GM23338 (cell line): ENCODE results near the gene CALM1. TPM values are rescaled to one million over a fixed set of nuclear protein-coding genes. Genes with fewer than 3 reads are reported as not detected.

Experiments used
- ATAC-seq: fragments of 200-7000 bp; cut with Tn5 transposase; 3 replicates; pipeline ENCODE4 v1.9.1; 2020
- DNase-seq: peaks from one replicate; pipeline ENCODE4 v3.0.0-alpha.2; 2015; ENCODE audit warnings: low spot score
- H2AFZ ChIP-seq: fragments of 200-600 bp; sonication (generic); 2 replicates; pipeline ENCODE4 v1.8.0; 2016; ENCODE audit warnings: antibody characterized with exemption, mild to moderate bottlenecking, moderate library complexity
- H3F3A ChIP-seq: fragments of 200-600 bp; sonication (generic); replicated peaks from 2 replicates; pipeline ENCODE4 v1.8.0; 2017; ENCODE audit warnings: antibody characterized with exemption, mixed run types, low read depth
- H3K27ac ChIP-seq: fragments of 200-600 bp; sonication (generic); 2 replicates; pipeline ENCODE4 v1.6.1; 2016; ENCODE audit warnings: low read depth
- H3K27me3 ChIP-seq: fragments of 200-600 bp; sonication (generic); 2 replicates; pipeline ENCODE4 v1.8.0; 2016; ENCODE audit warnings: mild to moderate bottlenecking, mixed run types, moderate library complexity; ENCODE audit not compliant: insufficient read depth
- H3K36me3 ChIP-seq: fragments of 200-600 bp; sonication (generic); 2 replicates; pipeline ENCODE4 v1.8.0; 2016; ENCODE audit warnings: mild to moderate bottlenecking; ENCODE audit not compliant: insufficient read depth
- H3K4me1 ChIP-seq: fragments of 200-600 bp; sonication (generic); 2 replicates; pipeline ENCODE4 v1.8.0; 2016; ENCODE audit warnings: mild to moderate bottlenecking, moderate library complexity; ENCODE audit not compliant: insufficient read depth
- H3K4me2 ChIP-seq: fragments of 200-600 bp; sonication (generic); 2 replicates; pipeline ENCODE4 v1.7.1; 2017; ENCODE audit warnings: mixed run types
- H3K4me3 ChIP-seq: fragments of 200-600 bp; sonication (generic); 2 replicates; pipeline ENCODE4 v1.6.1; 2016; ENCODE audit warnings: mixed run types
- H3K79me2 ChIP-seq: fragments of 200-600 bp; sonication (generic); replicated peaks from 2 replicates; pipeline ENCODE4 v1.8.0; 2017; ENCODE audit warnings: mild to moderate bottlenecking; ENCODE audit not compliant: insufficient read depth
- H3K9me2 ChIP-seq: fragments of 200-600 bp; sonication (generic); 2 replicates; pipeline ENCODE4 v1.8.0; 2017; ENCODE audit not compliant: insufficient read depth
- H4K20me1 ChIP-seq: fragments of 200-600 bp; sonication (generic); replicated peaks from 2 replicates; pipeline ENCODE4 v1.8.0; 2017; ENCODE audit warnings: mild to moderate bottlenecking; ENCODE audit not compliant: insufficient read depth
- H3K27ac Mint-ChIP-seq: 2 replicates; pipeline ENCODE4 v1.8.0; 2020; ENCODE audit warnings: inconsistent platforms, mild to moderate bottlenecking, moderate library complexity, mixed read lengths
- H3K27me3 Mint-ChIP-seq: 3 replicates; pipeline ENCODE4 v1.8.0; 2022; ENCODE audit warnings: low read depth, mild to moderate bottlenecking, moderate library complexity, mixed read lengths, inconsistent platforms; ENCODE audit not compliant: insufficient read depth, poor library complexity
- H3K36me3 Mint-ChIP-seq: 3 replicates; pipeline ENCODE4 v1.8.0; 2021; ENCODE audit warnings: low read depth, mild to moderate bottlenecking, inconsistent platforms, moderate library complexity, mixed read lengths
- H3K4me1 Mint-ChIP-seq: 3 replicates; pipeline ENCODE4 v1.8.0; 2020; ENCODE audit warnings: mild to moderate bottlenecking, inconsistent platforms, mixed read lengths
- H3K4me3 Mint-ChIP-seq: 3 replicates; pipeline ENCODE4 v1.8.0; 2021; ENCODE audit warnings: moderate library complexity, mild to moderate bottlenecking, inconsistent platforms, mixed read lengths
- H3K9me3 Mint-ChIP-seq: 3 replicates; pipeline ENCODE4 v1.8.0; 2020; ENCODE audit warnings: moderate library complexity, mild to moderate bottlenecking, inconsistent platforms, mixed read lengths
- CREB1 ChIP-seq: fragments of 250-450 bp; sonication (Bioruptor Pico); IDR thresholded peaks from 2 replicates; pipeline ENCODE4 v1.5.0; 2020; ENCODE audit warnings: low read depth, mild to moderate bottlenecking, moderate library complexity
- ETS1 ChIP-seq: IDR thresholded peaks from 2 replicates; pipeline ENCODE4 v1.6.1; 2016; ENCODE audit warnings: antibody characterized with exemption
- EZH2 ChIP-seq: fragments of 200-600 bp; sonication (generic); IDR thresholded peaks from one replicate; pipeline ENCODE4 v1.8.0; 2017; ENCODE audit warnings: antibody characterized with exemption, mild to moderate bottlenecking, low read depth; ENCODE audit not compliant: unreplicated experiment
- EZH2phosphoT487 ChIP-seq: fragments of 200-600 bp; sonication (generic); IDR thresholded peaks from one replicate; pipeline ENCODE4 v1.8.1; 2018; ENCODE audit warnings: antibody characterized with exemption; ENCODE audit not compliant: unreplicated experiment
- JUNB ChIP-seq: IDR thresholded peaks from one replicate; pipeline ENCODE4 v1.6.1; 2016; ENCODE audit warnings: antibody characterized with exemption; ENCODE audit not compliant: unreplicated experiment
- NANOG ChIP-seq: IDR thresholded peaks from 2 replicates; pipeline ENCODE4 v1.6.1; 2016; ENCODE audit warnings: antibody characterized with exemption, borderline replicate concordance
- POLR2AphosphoS5 ChIP-seq: IDR thresholded peaks from 2 replicates; pipeline ENCODE4 v1.6.1; 2016; ENCODE audit warnings: antibody characterized with exemption, low read depth
- STAT1 ChIP-seq: IDR thresholded peaks from one replicate; pipeline ENCODE4 v1.6.1; 2016; ENCODE audit warnings: antibody characterized with exemption; ENCODE audit not compliant: unreplicated experiment
- ZNF114 ChIP-seq: fragments of 250-450 bp; sonication (Bioruptor Pico); IDR thresholded peaks from 2 replicates; pipeline ENCODE4 v1.5.0; 2020; ENCODE audit warnings: mild to moderate bottlenecking, moderate library complexity
- ZNF331 ChIP-seq: fragments of 250-450 bp; sonication (Bioruptor Pico); IDR thresholded peaks from 2 replicates; pipeline ENCODE4 v1.5.0; 2020; ENCODE audit warnings: low read depth, mild to moderate bottlenecking, moderate library complexity
- polyA plus RNA-seq: library from polyadenylated mRNA; unstranded; fragments of >200 nt; fragmentation: Nextera tagmentation; extraction: Ambion mirVana; gene quantifications from 2 replicates; pipeline ENCODE4 v1.2.1, GENCODE V29; 2016
- total RNA-seq: library from RNA; depleted of rRNA; stranded (reverse); fragments of >200 nt; shearing (Covaris generic); gene quantifications from 2 replicates; pipeline ENCODE4 v1.2.3, GENCODE V29; 2014
- TF ChIP-seq, protein P1 (sequence below): IDR thresholded peaks from one replicate; pipeline ENCODE4 v1.6.1; 2018; ENCODE audit warnings: antibody characterized with exemption; ENCODE audit not compliant: unreplicated experiment
- TF ChIP-seq, protein P2 (sequence below), 2 experiments: fragments of 200-600 bp in 1 of 2; sonication (generic) in 1 of 2; conservative IDR thresholded peaks; 2 replicates each; pipeline versions ENCODE4 v1.5.1 to v1.6.1; 2016 to 2017; ENCODE audit warnings: antibody characterized with exemption in 2 of 2, low read depth in 2 of 2, mild to moderate bottlenecking in 2 of 2, moderate library complexity in 1 of 2
- TF ChIP-seq, protein P3 (sequence below): fragments of 250-450 bp; sonication (Bioruptor Pico); IDR thresholded peaks from 2 replicates; pipeline ENCODE4 v1.5.0; 2020; ENCODE audit warnings: mild to moderate bottlenecking, moderate library complexity

CALM1 gene
- total and polyA plus RNA-seq, 2 experiments from 2014 or later, result 308 to 2,024 TPM

- DNase-seq (no peak), ATAC-seq (no peak)
- Mint-ChIP-seq H3K36me3 (no peaks in the 10 kb centered on the region), H3K9me3 (no peaks in the 10 kb centered on the region), H3K27ac (no peak overlapping the region), H3K4me3 (no peak overlapping the region), H3K27me3 (no peaks in the 10 kb centered on the region), H3K4me1 (peaks cover 19% of the 10 kb centered on the region)
- Histone ChIP-seq H3K36me3 (no peaks in the 10 kb centered on the region), H3F3A (0 out of 2 replicates have a peak, but pooled peaks cover 7% of the 10 kb centered on the region), H3K4me1 (peaks cover 30% of the 10 kb centered on the region), H3K79me2 (no peaks in the 10 kb centered on the region), H3K9me2 (no peaks in the 10 kb centered on the region; the same call in 1 of the 2 replicates), H2AFZ (no peak overlapping the region), H4K20me1 (no peaks in the 10 kb centered on the region), H3K4me3 (no peak overlapping the region), H3K4me2 (no peak overlapping the region), H3K27ac (no peak overlapping the region), H3K27me3 (peaks cover 5% of the 10 kb centered on the region; the same call in 1 of the 2 replicates)
- TF ChIP-seq ZNF114 (CRISPR knock-in tag), result no peak
- TF ChIP-seq, protein P1, sequence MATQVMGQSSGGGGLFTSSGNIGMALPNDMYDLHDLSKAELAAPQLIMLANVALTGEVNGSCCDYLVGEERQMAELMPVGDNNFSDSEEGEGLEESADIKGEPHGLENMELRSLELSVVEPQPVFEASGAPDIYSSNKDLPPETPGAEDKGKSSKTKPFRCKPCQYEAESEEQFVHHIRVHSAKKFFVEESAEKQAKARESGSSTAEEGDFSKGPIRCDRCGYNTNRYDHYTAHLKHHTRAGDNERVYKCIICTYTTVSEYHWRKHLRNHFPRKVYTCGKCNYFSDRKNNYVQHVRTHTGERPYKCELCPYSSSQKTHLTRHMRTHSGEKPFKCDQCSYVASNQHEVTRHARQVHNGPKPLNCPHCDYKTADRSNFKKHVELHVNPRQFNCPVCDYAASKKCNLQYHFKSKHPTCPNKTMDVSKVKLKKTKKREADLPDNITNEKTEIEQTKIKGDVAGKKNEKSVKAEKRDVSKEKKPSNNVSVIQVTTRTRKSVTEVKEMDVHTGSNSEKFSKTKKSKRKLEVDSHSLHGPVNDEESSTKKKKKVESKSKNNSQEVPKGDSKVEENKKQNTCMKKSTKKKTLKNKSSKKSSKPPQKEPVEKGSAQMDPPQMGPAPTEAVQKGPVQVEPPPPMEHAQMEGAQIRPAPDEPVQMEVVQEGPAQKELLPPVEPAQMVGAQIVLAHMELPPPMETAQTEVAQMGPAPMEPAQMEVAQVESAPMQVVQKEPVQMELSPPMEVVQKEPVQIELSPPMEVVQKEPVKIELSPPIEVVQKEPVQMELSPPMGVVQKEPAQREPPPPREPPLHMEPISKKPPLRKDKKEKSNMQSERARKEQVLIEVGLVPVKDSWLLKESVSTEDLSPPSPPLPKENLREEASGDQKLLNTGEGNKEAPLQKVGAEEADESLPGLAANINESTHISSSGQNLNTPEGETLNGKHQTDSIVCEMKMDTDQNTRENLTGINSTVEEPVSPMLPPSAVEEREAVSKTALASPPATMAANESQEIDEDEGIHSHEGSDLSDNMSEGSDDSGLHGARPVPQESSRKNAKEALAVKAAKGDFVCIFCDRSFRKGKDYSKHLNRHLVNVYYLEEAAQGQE, result no peak
- TF ChIP-seq, protein P2, sequence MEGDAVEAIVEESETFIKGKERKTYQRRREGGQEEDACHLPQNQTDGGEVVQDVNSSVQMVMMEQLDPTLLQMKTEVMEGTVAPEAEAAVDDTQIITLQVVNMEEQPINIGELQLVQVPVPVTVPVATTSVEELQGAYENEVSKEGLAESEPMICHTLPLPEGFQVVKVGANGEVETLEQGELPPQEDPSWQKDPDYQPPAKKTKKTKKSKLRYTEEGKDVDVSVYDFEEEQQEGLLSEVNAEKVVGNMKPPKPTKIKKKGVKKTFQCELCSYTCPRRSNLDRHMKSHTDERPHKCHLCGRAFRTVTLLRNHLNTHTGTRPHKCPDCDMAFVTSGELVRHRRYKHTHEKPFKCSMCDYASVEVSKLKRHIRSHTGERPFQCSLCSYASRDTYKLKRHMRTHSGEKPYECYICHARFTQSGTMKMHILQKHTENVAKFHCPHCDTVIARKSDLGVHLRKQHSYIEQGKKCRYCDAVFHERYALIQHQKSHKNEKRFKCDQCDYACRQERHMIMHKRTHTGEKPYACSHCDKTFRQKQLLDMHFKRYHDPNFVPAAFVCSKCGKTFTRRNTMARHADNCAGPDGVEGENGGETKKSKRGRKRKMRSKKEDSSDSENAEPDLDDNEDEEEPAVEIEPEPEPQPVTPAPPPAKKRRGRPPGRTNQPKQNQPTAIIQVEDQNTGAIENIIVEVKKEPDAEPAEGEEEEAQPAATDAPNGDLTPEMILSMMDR (conservative IDR thresholded peaks at IDR 0.05; ENCODE audit: low read depth in 2 of 2), result no peak
- TF ChIP-seq POLR2AphosphoS5, result no peak
- TF ChIP-seq, protein P3, sequence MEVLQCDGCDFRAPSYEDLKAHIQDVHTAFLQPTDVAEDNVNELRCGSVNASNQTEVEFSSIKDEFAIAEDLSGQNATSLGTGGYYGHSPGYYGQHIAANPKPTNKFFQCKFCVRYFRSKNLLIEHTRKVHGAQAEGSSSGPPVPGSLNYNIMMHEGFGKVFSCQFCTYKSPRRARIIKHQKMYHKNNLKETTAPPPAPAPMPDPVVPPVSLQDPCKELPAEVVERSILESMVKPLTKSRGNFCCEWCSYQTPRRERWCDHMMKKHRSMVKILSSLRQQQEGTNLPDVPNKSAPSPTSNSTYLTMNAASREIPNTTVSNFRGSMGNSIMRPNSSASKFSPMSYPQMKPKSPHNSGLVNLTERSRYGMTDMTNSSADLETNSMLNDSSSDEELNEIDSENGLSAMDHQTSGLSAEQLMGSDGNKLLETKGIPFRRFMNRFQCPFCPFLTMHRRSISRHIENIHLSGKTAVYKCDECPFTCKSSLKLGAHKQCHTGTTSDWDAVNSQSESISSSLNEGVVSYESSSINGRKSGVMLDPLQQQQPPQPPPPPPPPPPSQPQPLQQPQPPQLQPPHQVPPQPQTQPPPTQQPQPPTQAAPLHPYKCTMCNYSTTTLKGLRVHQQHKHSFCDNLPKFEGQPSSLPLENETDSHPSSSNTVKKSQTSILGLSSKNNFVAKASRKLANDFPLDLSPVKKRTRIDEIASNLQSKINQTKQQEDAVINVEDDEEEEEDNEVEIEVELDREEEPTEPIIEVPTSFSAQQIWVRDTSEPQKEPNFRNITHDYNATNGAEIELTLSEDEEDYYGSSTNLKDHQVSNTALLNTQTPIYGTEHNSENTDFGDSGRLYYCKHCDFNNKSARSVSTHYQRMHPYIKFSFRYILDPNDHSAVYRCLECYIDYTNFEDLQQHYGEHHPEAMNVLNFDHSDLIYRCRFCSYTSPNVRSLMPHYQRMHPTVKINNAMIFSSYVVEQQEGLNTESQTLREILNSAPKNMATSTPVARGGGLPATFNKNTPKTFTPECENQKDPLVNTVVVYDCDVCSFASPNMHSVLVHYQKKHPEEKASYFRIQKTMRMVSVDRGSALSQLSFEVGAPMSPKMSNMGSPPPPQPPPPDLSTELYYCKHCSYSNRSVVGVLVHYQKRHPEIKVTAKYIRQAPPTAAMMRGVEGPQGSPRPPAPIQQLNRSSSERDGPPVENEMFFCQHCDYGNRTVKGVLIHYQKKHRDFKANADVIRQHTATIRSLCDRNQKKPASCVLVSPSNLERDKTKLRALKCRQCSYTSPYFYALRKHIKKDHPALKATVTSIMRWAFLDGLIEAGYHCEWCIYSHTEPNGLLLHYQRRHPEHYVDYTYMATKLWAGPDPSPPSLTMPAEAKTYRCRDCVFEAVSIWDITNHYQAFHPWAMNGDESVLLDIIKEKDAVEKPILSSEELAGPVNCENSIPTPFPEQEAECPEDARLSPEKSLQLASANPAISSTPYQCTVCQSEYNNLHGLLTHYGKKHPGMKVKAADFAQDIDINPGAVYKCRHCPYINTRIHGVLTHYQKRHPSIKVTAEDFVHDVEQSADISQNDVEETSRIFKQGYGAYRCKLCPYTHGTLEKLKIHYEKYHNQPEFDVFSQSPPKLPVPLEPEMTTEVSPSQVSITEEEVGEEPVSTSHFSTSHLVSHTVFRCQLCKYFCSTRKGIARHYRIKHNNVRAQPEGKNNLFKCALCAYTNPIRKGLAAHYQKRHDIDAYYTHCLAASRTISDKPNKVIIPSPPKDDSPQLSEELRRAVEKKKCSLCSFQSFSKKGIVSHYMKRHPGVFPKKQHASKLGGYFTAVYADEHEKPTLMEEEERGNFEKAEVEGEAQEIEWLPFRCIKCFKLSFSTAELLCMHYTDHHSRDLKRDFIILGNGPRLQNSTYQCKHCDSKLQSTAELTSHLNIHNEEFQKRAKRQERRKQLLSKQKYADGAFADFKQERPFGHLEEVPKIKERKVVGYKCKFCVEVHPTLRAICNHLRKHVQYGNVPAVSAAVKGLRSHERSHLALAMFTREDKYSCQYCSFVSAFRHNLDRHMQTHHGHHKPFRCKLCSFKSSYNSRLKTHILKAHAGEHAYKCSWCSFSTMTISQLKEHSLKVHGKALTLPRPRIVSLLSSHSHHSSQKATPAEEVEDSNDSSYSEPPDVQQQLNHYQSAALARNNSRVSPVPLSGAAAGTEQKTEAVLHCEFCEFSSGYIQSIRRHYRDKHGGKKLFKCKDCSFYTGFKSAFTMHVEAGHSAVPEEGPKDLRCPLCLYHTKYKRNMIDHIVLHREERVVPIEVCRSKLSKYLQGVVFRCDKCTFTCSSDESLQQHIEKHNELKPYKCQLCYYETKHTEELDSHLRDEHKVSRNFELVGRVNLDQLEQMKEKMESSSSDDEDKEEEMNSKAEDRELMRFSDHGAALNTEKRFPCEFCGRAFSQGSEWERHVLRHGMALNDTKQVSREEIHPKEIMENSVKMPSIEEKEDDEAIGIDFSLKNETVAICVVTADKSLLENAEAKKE (CRISPR knock-in tag), result no peak
- TF ChIP-seq STAT1, result no peak
- no peak for TF ChIP-seq JUNB
- TF ChIP-seq ETS1, result no peak
- TF ChIP-seq EZH2phosphoT487, result no peak
- TF ChIP-seq ZNF331 (CRISPR knock-in tag), result no peak
- TF ChIP-seq CREB1, result no peak
- no peak for TF ChIP-seq NANOG
- no peak for TF ChIP-seq EZH2
Measured at GRCh38 chr14:90386321-90386720, 10.5 kb upstream of the CALM1 start.
